SU-DHL-6 (cell line): ENCODE data around the gene HEMK1.

Source experiments
- H2AFZ ChIP-seq: fragments of 200-600 bp; sonication (generic); 2 replicates; pipeline ENCODE4 v1.6.1; 2014; ENCODE audit warnings: low read depth, mild to moderate bottlenecking, moderate library complexity, mixed read lengths, antibody characterized with exemption, low read length; ENCODE audit not compliant: severe bottlenecking
- H3F3A ChIP-seq: fragments of 200-600 bp; shearing (Covaris generic); 2 replicates; pipeline ENCODE4 v1.6.0; 2016; ENCODE audit warnings: antibody characterized with exemption, mild to moderate bottlenecking; ENCODE audit not compliant: insufficient read depth
- H3K27ac ChIP-seq: fragments of 200-600 bp; sonication (generic); 2 replicates; pipeline ENCODE4 v1.5.1; 2016; ENCODE audit warnings: low read depth, mild to moderate bottlenecking, low read length, moderate library complexity, mixed read lengths
- H3K27me3 ChIP-seq: fragments of 200-600 bp; sonication (generic), shearing (Covaris generic); 2 replicates; pipeline ENCODE4 v1.6.0; 2014; ENCODE audit warnings: mild to moderate bottlenecking, low read length
- H3K36me3 ChIP-seq: fragments of 200-600 bp; sonication (generic); 2 replicates; pipeline ENCODE4 v1.6.1; 2014; ENCODE audit warnings: mild to moderate bottlenecking, low read length, mixed read lengths
- H3K4me2 ChIP-seq: fragments of 300-600, 200-600 bp; shearing (Covaris generic), sonication (generic); 2 replicates; pipeline ENCODE4 v1.6.0; 2014; ENCODE audit warnings: low read length, low read depth, mild to moderate bottlenecking; ENCODE audit not compliant: poor library complexity, severe bottlenecking
- H3K4me3 ChIP-seq: fragments of 200-600 bp; sonication (generic); 2 replicates; pipeline ENCODE4 v1.5.1; 2014; ENCODE audit warnings: antibody characterized with exemption, low read length, mild to moderate bottlenecking, mixed read lengths; ENCODE audit not compliant: insufficient read depth, poor library complexity, severe bottlenecking
- H3K79me2 ChIP-seq: fragments of 200-600 bp; sonication (generic); 2 replicates; pipeline ENCODE4 v1.6.1; 2014; ENCODE audit warnings: mild to moderate bottlenecking, low read length, moderate library complexity; ENCODE audit not compliant: insufficient read depth
- H3K9ac ChIP-seq: fragments of 200-600 bp; sonication (generic); 2 replicates; pipeline ENCODE4 v1.7.0; 2014; ENCODE audit warnings: mild to moderate bottlenecking, low read length
- H3K9me2 ChIP-seq: fragments of 200-600 bp; sonication (generic); replicated peaks from 2 replicates; pipeline ENCODE4 v1.6.1; 2014; ENCODE audit warnings: low read length; ENCODE audit not compliant: insufficient read depth
- H3K9me3 ChIP-seq: fragments of 200-600 bp; sonication (generic); 2 replicates; pipeline ENCODE4 v1.6.1; 2014; ENCODE audit warnings: low read length, mixed read lengths; ENCODE audit not compliant: insufficient read depth
- H4K20me1 ChIP-seq: fragments of 200-600 bp; sonication (generic); 2 replicates; pipeline ENCODE4 v1.6.1; 2014; ENCODE audit warnings: low read depth, mild to moderate bottlenecking, antibody characterized with exemption, low read length, moderate library complexity, mixed read lengths
- CTCF ChIP-seq: fragments of 200-600 bp; sonication (generic); IDR thresholded peaks from one replicate; pipeline ENCODE4 v1.5.1; 2017; ENCODE audit warnings: antibody characterized with exemption, mild to moderate bottlenecking, low read length, moderate library complexity; ENCODE audit not compliant: insufficient read depth, poor library complexity, severe bottlenecking
- EZH2phosphoT487 ChIP-seq: fragments of 200-600 bp; sonication (generic), shearing (Covaris generic); conservative IDR thresholded peaks from 2 replicates; pipeline ENCODE4 v1.6.1; 2018; ENCODE audit warnings: mild to moderate bottlenecking, antibody characterized with exemption, low read length, moderate library complexity, mixed read lengths

HEMK1 gene

DNA sequence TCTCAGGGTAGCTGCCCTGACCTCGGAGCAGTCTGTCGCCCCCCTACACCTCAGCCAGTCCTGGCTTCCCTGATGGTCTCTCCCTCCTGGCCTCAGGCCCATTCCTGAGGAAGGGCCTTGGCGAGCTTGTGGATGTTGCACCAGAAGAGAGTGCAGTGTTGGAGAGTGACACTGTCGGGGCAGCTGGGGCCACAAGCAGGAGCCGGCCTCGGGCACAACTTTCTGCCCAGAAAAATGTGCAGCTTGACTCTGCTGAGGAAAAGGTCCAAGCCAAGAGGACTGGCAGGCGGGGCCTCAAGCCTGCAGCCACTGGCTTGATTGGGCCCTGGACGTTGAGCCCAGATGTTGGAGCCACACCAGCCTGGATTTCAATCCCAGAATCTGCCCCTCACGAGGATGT is 12.8 kb downstream of the HEMK1 start:
- Histone ChIP-seq H4K20me1 (no peaks in the 10 kb centered on the region), H3K36me3 (no peaks in the 10 kb centered on the region), H3K27ac (no peak overlapping the region), H3K27me3 (no peaks in the 10 kb centered on the region), H3K4me3 (no peak overlapping the region), H3K9me3 (no peaks in the 10 kb centered on the region), H3K9ac (no peak overlapping the region), H3K9me2 (no peaks in the 10 kb centered on the region), H3K4me2 (no peak overlapping the region), H2AFZ (no peak overlapping the region), H3F3A (no peaks in the 10 kb centered on the region), H3K79me2 (no peaks in the 10 kb centered on the region)
- TF ChIP-seq CTCF: no peak
- no peak for TF ChIP-seq EZH2phosphoT487

DNA sequence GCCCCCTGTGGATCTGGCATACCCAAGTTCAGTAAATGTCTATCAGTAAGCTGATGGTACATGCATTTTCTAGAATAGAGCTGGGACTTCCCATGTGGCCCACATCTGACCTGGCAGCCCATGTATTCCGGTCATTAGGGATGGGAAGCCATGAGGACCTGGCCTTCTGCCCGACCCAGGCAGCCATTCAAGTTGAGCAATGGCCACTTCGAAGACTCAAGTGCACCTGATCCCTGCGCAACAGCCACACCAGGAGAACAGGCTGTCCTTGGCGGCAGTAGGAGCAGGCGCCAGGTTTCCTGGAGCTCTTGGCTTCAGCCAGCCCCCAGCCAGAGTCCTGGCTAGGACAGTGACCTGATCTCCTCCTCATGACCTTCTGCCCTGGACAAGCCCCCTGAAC is 14.6 kb downstream of the HEMK1 start:
- no peak overlapping the region for H3K9ac ChIP-seq

DNA sequence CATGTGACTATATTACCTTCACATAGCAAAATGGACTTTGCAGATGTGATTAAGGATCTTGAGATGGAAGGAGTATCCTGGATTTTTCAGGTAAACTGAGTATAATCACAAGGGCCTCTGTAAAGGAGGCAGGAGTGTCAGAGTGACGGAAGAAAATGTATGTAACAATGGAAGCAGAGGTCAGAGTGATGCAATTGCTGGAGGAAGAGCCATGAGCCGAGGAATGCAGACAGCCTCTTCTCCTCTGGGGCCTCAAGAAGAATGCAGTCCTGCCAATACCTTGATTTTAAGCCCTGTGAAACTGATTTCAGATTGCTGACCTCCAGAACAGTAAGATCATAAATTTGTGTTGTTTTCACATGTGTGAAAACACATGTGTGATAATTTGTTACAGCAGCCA is 15.1 kb downstream of the HEMK1 start:
- Histone ChIP-seq H3K9me2 (no peaks in the 10 kb centered on the region), H2AFZ (no peak overlapping the region), H3K27ac (no peak overlapping the region), H4K20me1 (no peaks in the 10 kb centered on the region), H3K36me3 (no peaks in the 10 kb centered on the region), H3K4me3 (no peak overlapping the region), H3K9ac (no peak overlapping the region), H3F3A (no peaks in the 10 kb centered on the region), H3K9me3 (no peaks in the 10 kb centered on the region), H3K27me3 (no peaks in the 10 kb centered on the region), H3K4me2 (no peak overlapping the region), H3K79me2 (no peaks in the 10 kb centered on the region)
- no peak for TF ChIP-seq EZH2phosphoT487
- no peak for TF ChIP-seq CTCF

More for the DNA sequence above, 14.6 kb downstream of the HEMK1 start:
- H3K4me2 ChIP-seq: no peak overlapping the region
- H3K27ac ChIP-seq: no peak overlapping the region
- H3K4me3 ChIP-seq: no peak overlapping the region
- H2AFZ ChIP-seq: no peak overlapping the region
- no peaks in the 10 kb centered on the region for H3K79me2 ChIP-seq
- no peaks in the 10 kb centered on the region for H3K9me2 ChIP-seq
- TF ChIP-seq EZH2phosphoT487: no peak
- no peak for TF ChIP-seq CTCF
- no peaks in the 10 kb centered on the region for H3F3A ChIP-seq
- no peaks in the 10 kb centered on the region for H3K9me3 ChIP-seq
- H4K20me1 ChIP-seq: no peaks in the 10 kb centered on the region
- H3K36me3 ChIP-seq: no peaks in the 10 kb centered on the region
- no peaks in the 10 kb centered on the region for H3K27me3 ChIP-seq
